Mammary epithelial cell (primary cell): ENCODE measurements around the gene NPPB.

Experiments
- EZH2 ChIP-seq: IDR thresholded peaks from 2 replicates; pipeline ENCODE4 v1.6.1; 2012; ENCODE audit warnings: low read length, inconsistent platforms, borderline replicate concordance
- TF ChIP-seq, protein P1 (sequence below), 2 donors: IDR thresholded peaks in 1 of 2; conservative IDR thresholded peaks in 1 of 2; 2 replicates each; pipeline ENCODE4 v1.5.1; 2011 to 2012; ENCODE audit warnings: inconsistent platforms in 2 of 2, low read length in 2 of 2, mild to moderate bottlenecking in 2 of 2, control low read depth in 1 of 2, low read depth in 1 of 2; ENCODE audit not compliant: insufficient read depth in 1 of 2; ENCODE audit errors: extremely low read depth in 1 of 2

DNA sequence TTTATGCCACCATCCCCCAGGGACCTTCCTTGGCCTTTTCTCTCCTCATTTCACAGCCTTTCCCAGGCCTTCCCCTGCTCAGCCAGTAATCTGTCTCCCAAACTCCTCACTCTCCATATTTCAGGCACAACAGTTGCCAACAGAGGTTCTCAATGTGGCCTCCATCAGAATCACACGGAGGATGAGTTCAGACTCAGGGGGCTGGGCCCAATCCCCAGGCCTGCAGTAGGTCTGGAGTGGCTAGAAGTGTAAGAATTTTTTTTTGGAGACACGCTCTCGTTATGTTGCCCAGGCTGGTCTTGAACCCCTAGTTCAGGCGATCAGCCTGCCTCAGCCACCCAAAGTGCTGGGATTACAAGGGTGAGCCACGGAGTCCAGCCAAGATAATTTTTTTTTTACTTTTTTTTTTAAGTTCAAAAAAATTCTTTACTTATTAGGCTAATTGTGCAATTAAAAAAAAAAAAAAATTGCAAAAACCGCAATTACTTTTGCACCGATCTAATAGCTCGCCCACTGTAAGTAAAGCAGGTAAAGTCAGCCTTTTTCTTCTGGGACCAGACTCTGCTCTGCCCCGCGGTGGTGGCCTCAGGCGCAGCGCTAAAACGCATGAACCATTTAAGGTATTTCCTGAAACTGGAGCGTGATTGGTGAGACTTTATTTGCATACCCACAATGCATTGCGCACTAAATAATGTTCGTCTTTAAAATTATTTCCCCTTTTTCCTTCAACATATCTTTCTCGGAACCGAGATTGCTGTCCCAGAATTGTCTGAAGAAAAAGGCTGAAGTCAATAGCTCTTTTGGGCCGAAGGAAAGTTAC lies 48.7 kb upstream of the NPPB start:
- TF ChIP-seq, protein P1, sequence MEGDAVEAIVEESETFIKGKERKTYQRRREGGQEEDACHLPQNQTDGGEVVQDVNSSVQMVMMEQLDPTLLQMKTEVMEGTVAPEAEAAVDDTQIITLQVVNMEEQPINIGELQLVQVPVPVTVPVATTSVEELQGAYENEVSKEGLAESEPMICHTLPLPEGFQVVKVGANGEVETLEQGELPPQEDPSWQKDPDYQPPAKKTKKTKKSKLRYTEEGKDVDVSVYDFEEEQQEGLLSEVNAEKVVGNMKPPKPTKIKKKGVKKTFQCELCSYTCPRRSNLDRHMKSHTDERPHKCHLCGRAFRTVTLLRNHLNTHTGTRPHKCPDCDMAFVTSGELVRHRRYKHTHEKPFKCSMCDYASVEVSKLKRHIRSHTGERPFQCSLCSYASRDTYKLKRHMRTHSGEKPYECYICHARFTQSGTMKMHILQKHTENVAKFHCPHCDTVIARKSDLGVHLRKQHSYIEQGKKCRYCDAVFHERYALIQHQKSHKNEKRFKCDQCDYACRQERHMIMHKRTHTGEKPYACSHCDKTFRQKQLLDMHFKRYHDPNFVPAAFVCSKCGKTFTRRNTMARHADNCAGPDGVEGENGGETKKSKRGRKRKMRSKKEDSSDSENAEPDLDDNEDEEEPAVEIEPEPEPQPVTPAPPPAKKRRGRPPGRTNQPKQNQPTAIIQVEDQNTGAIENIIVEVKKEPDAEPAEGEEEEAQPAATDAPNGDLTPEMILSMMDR (conservative IDR thresholded peaks at IDR 0.05 in 1 of 2, IDR thresholded peaks at IDR 0.05 in 1 of 2; ENCODE audit: extremely low read depth in 1 of 2, insufficient read depth in 1 of 2, low read depth in 1 of 2, low read length in 2 of 2), result peak; percentile 70 to 74
- no peak for TF ChIP-seq EZH2
